Panc1 (cell line): ENCODE results near the gene GIT1. TPM values are rescaled to one million over a fixed set of nuclear protein-coding genes. Genes with fewer than 3 reads are reported as not detected.

ENCODE experiments used
- ATAC-seq: fragments of 200-7000 bp; cut with Tn5 transposase; 2 replicates; pipeline ENCODE4 v1.9.1; 2020; ENCODE audit warnings: mild to moderate bottlenecking, moderate library complexity
- BruUV-seq: library from RNA; stranded (reverse); fragments of 400-500 nt; replicated peaks from 2 replicates; lab custom pipeline; 2021; lab: Mats Ljungman, UMichigan
- CTCF ChIA-PET: fragments of 300-600 bp; sonication (Branson Sonifier 250); formaldehyde crosslinking; loops from one replicate; lab custom pipeline; 2022; ENCODE audit warnings: antibody characterized with exemption; lab: Charles Lee
- POLR2A ChIA-PET: fragments of 300-600 bp; sonication (Branson Sonifier 250); formaldehyde crosslinking; loops from one replicate; lab custom pipeline; 2022; ENCODE audit warnings: antibody characterized with exemption; lab: Charles Lee
- DNase-seq: peaks from one replicate; pipeline ENCODE4 v3.0.0-alpha.2; 2010; ENCODE audit warnings: low read depth, low spot score
- H3K27ac ChIP-seq: 2 replicates; pipeline ENCODE4 v1.5.1; 2011; ENCODE audit warnings: mild to moderate bottlenecking, low read length, inconsistent platforms
- H3K27me3 ChIP-seq: fragments of 200-500 bp; sonication (Bioruptor generic); 2 replicates; pipeline ENCODE4 v1.6.0; 2014; ENCODE audit warnings: low read length, inconsistent platforms; ENCODE audit not compliant: control insufficient read depth, insufficient read depth
- H3K36me3 ChIP-seq: fragments of 200-500 bp; sonication (Bioruptor generic); 2 replicates; pipeline ENCODE4 v1.5.1; 2014; ENCODE audit warnings: inconsistent platforms, mild to moderate bottlenecking, low read length, moderate library complexity; ENCODE audit not compliant: control insufficient read depth, insufficient read depth
- H3K4me1 ChIP-seq: 2 replicates; pipeline ENCODE4 v1.5.1; 2011; ENCODE audit warnings: inconsistent platforms, mild to moderate bottlenecking, low read length, moderate library complexity; ENCODE audit not compliant: control insufficient read depth, insufficient read depth
- H3K4me3 ChIP-seq, 2 experiments: 2 replicates each; pipeline ENCODE4 v1.5.1; 2011 to 2012; ENCODE audit warnings: low read depth in 2 of 2, low read length in 2 of 2, mild to moderate bottlenecking in 2 of 2, inconsistent platforms in 1 of 2, moderate library complexity in 1 of 2
- H3K9me3 ChIP-seq: fragments of 200-500 bp; sonication (Bioruptor generic); 2 replicates; pipeline ENCODE4 v1.5.1; 2014; ENCODE audit warnings: low read depth, mild to moderate bottlenecking, inconsistent platforms, low read length, moderate library complexity; ENCODE audit not compliant: control insufficient read depth, insufficient read depth
- CTCF ChIP-seq: fragments of 450-650 bp; IDR thresholded peaks from 2 replicates; pipeline ENCODE4 v1.5.1; 2017; ENCODE audit warnings: mild to moderate bottlenecking
- POLR2AphosphoS5 ChIP-seq: IDR thresholded peaks from 2 replicates; pipeline ENCODE4 v1.6.1; 2012; ENCODE audit warnings: mild to moderate bottlenecking, low read depth, low read length, moderate library complexity
- REST ChIP-seq, 2 experiments: IDR thresholded peaks; 2 replicates each; pipeline ENCODE4 v1.6.1; 2011 to 2012; ENCODE audit warnings: low read depth in 2 of 2, control low read depth in 1 of 2, low read length in 1 of 2, mild to moderate bottlenecking in 1 of 2, moderate library complexity in 1 of 2; ENCODE audit not compliant: insufficient read depth in 1 of 2
- SIN3A ChIP-seq: IDR thresholded peaks from 2 replicates; pipeline ENCODE4 v1.6.1; 2012; ENCODE audit warnings: low read depth, mild to moderate bottlenecking, low read length, moderate library complexity, borderline replicate concordance; ENCODE audit not compliant: insufficient read depth
- TCF7L2 ChIP-seq: IDR thresholded peaks from 2 replicates; pipeline ENCODE4 v1.6.1; 2011; ENCODE audit warnings: mild to moderate bottlenecking, low read depth, low read length, inconsistent platforms
- in situ Hi-C: cut with HindIII; loops from 2 replicates; pipeline ENCODE4 v1.10.0; 2016; ENCODE audit warnings: low sequenced_read_pairs, low pct_unique_long_range_greater_than_20kb
- intact Hi-C: fragments of 100-400 bp; cut with micrococcal nuclease; formaldehyde crosslinking; loops from one replicate; pipeline ENCODE4 v1.10.0; 2022; ENCODE audit not compliant: unreplicated experiment
- total RNA-seq: library from RNA; stranded (reverse); gene quantifications from one replicate; pipeline ENCODE4 v1.2.1, GENCODE V29; 2021; ENCODE audit not compliant: unreplicated experiment

Gene GIT1
- total RNA-seq, 1 experiment from 2014 or later: 94.6 TPM

GRCh38 chr17:29557739-29558116 is 31.7 kb downstream of the GIT1 start:
- H3K27ac ChIP-seq: no peak overlapping the region
- no peaks in the 10 kb centered on the region for H3K4me1 ChIP-seq
- in situ Hi-C loops (no loop called here), intact Hi-C loops (no loop called here)
- ChIA-PET CTCF (no interaction called here), POLR2A (interaction anchor here (0.6 kb wide), 1 partner anchor 324 kb away, joined by 7 read pairs; no protein-coding TSS in a partner anchor)
- DNase-seq (no peak), ATAC-seq (no peak)
- no peaks in the 10 kb centered on the region for H3K27me3 ChIP-seq
- H3K9me3 ChIP-seq: no peaks in the 10 kb centered on the region
- no TSS peak for BruUV-seq
- no peak for TF ChIP-seq SIN3A
- no peak for TF ChIP-seq REST (IDR thresholded peaks at IDR 0.05; ENCODE audit: insufficient read depth in 1 of 2, low read depth in 2 of 2, low read length in 1 of 2)
- TF ChIP-seq POLR2AphosphoS5: no peak
- no peak for TF ChIP-seq CTCF
- TF ChIP-seq TCF7L2: no peak
- H3K36me3 ChIP-seq: no peaks in the 10 kb centered on the region
- no peak overlapping the region for H3K4me3 ChIP-seq

GRCh38 chr17:29557085-29557738 is 32.2 kb downstream of the GIT1 start:
- CTCF ChIA-PET: no interaction called here
- no peak for TF ChIP-seq POLR2AphosphoS5
- TF ChIP-seq REST (IDR thresholded peaks at IDR 0.05; ENCODE audit: insufficient read depth in 1 of 2, low read depth in 2 of 2, low read length in 1 of 2): no peak
- TF ChIP-seq SIN3A: no peak
- Histone ChIP-seq H3K27ac (no peak overlapping the region), H3K9me3 (no peaks in the 10 kb centered on the region), H3K27me3 (no peaks in the 10 kb centered on the region), H3K36me3 (no peaks in the 10 kb centered on the region), H3K4me3 (no peak overlapping the region), H3K4me1 (no peaks in the 10 kb centered on the region)
- BruUV-seq: no TSS peak
- in situ Hi-C loops: no loop called here
- DNase-seq: no peak
- POLR2A ChIA-PET: interaction anchor here (0.6 kb wide), 1 partner anchor 324 kb away, joined by 7 read pairs; no protein-coding TSS in a partner anchor
- intact Hi-C loops: no loop called here
- ATAC-seq: no peak
